WTC11 (cell line): ENCODE data around the gene CHKA. TPM values are rescaled to one million over a fixed set of nuclear protein-coding genes. Genes with fewer than 3 reads are reported as not detected.

Source experiments
- ATAC-seq: fragments of 200-7000 bp; cut with Tn5 transposase; 2 replicates; pipeline ENCODE4 v1.10.0; 2021; ENCODE audit warnings: mild to moderate bottlenecking, moderate library complexity
- CTCF ChIA-PET: fragments of 300-600 bp; sonication (Branson Sonifier 250); formaldehyde crosslinking; loops from one replicate; lab custom pipeline; 2021; ENCODE audit warnings: antibody characterized with exemption; lab: Charles Lee
- POLR2A ChIA-PET: fragments of 350-600 bp; sonication (Branson Sonifier 250); formaldehyde crosslinking; loops from one replicate; lab custom pipeline; 2021; ENCODE audit warnings: antibody characterized with exemption; lab: Charles Lee
- DNase-seq: peaks from one replicate; pipeline ENCODE4 v3.0.0; 2021; ENCODE audit warnings: low spot score
- H3K27ac Mint-ChIP-seq: 2 replicates; pipeline ENCODE4 v1.8.0; 2021; ENCODE audit warnings: mixed read lengths
- H3K27me3 Mint-ChIP-seq: 2 replicates; pipeline ENCODE4 v1.8.0; 2021; ENCODE audit warnings: low read depth, mild to moderate bottlenecking, moderate library complexity, mixed read lengths
- H3K36me3 Mint-ChIP-seq: 2 replicates; pipeline ENCODE4 v1.8.0; 2021; ENCODE audit warnings: mixed read lengths
- H3K4me1 Mint-ChIP-seq: 2 replicates; pipeline ENCODE4 v1.8.0; 2022; ENCODE audit warnings: mixed read lengths
- H3K4me3 Mint-ChIP-seq: 2 replicates; pipeline ENCODE4 v1.8.0; 2021; ENCODE audit warnings: mild to moderate bottlenecking, moderate library complexity, mixed read lengths
- H3K9me3 Mint-ChIP-seq: 2 replicates; pipeline ENCODE4 v1.8.0; 2021; ENCODE audit warnings: mixed read lengths
- ATF1 ChIP-seq: sonication (generic); formaldehyde crosslinking; IDR thresholded peaks from 2 replicates; pipeline ENCODE4 v1.8.1; 2023; ENCODE audit warnings: mild to moderate bottlenecking, moderate library complexity, missing genetic modification reagents
- ATF2 ChIP-seq: sonication (generic); formaldehyde crosslinking; IDR thresholded peaks from 2 replicates; pipeline ENCODE4 v1.8.1; 2022; ENCODE audit warnings: low read depth, missing genetic modification reagents, borderline replicate concordance
- CREM ChIP-seq: sonication (generic); formaldehyde crosslinking; IDR thresholded peaks from 2 replicates; pipeline ENCODE4 v1.8.1; 2022; ENCODE audit warnings: mild to moderate bottlenecking, missing genetic modification reagents, moderate library complexity
- CTCF ChIP-seq: fragments of 200-600 bp; IDR thresholded peaks from 2 replicates; pipeline ENCODE4 v1.8.0; 2022; ENCODE audit warnings: antibody characterized with exemption
- E2F5 ChIP-seq: sonication (generic); formaldehyde crosslinking; IDR thresholded peaks from 2 replicates; pipeline ENCODE4 v1.8.1; 2022; ENCODE audit warnings: mild to moderate bottlenecking, moderate library complexity, missing genetic modification reagents
- ELF4 ChIP-seq: sonication (generic); formaldehyde crosslinking; IDR thresholded peaks from 2 replicates; pipeline ENCODE4 v1.8.1; 2022; ENCODE audit warnings: low read depth, mild to moderate bottlenecking, moderate library complexity, missing genetic modification reagents
- FOXP1 ChIP-seq: sonication (generic); formaldehyde crosslinking; IDR thresholded peaks from 2 replicates; pipeline ENCODE4 v1.8.0; 2022; ENCODE audit warnings: missing genetic modification reagents, mild to moderate bottlenecking, moderate library complexity, borderline replicate concordance
- GRHL2 ChIP-seq: fragments of 250-450 bp; sonication (Bioruptor Pico); IDR thresholded peaks from 2 replicates; pipeline ENCODE4 v1.8.0; 2022; ENCODE audit warnings: mild to moderate bottlenecking, moderate library complexity; ENCODE audit not compliant: insufficient replicate concordance, severe bottlenecking
- JUN ChIP-seq: sonication (generic); formaldehyde crosslinking; IDR thresholded peaks from 2 replicates; pipeline ENCODE4 v1.8.0; 2023; ENCODE audit warnings: mild to moderate bottlenecking, missing genetic modification reagents
- MXD4 ChIP-seq: fragments of 250-450 bp; sonication (Bioruptor Pico); IDR thresholded peaks from 2 replicates; pipeline ENCODE4 v1.8.0; 2021; ENCODE audit warnings: mild to moderate bottlenecking, moderate library complexity, borderline replicate concordance
- MYBL2 ChIP-seq: sonication (generic); formaldehyde crosslinking; IDR thresholded peaks from 2 replicates; pipeline ENCODE4 v1.8.1; 2023; ENCODE audit warnings: mild to moderate bottlenecking, moderate library complexity, missing genetic modification reagents
- NR3C1 ChIP-seq: sonication (generic); formaldehyde crosslinking; conservative IDR thresholded peaks from 2 replicates; pipeline ENCODE4 v1.8.1; 2023; ENCODE audit warnings: low read depth, mild to moderate bottlenecking, missing genetic modification reagents
- RELA ChIP-seq: sonication (generic); formaldehyde crosslinking; IDR thresholded peaks from 2 replicates; pipeline ENCODE4 v1.8.1; 2022; ENCODE audit warnings: missing genetic modification reagents, mild to moderate bottlenecking, borderline replicate concordance
- SOX15 ChIP-seq: fragments of 250-450 bp; sonication (Bioruptor Pico); IDR thresholded peaks from 2 replicates; pipeline ENCODE4 v1.9.0; 2021; ENCODE audit warnings: mild to moderate bottlenecking
- SP1 ChIP-seq: sonication (generic); formaldehyde crosslinking; conservative IDR thresholded peaks from 2 replicates; pipeline ENCODE4 v1.8.1; 2022; ENCODE audit warnings: missing genetic modification reagents
- TEAD1 ChIP-seq: sonication (generic); formaldehyde crosslinking; IDR thresholded peaks from 2 replicates; pipeline ENCODE4 v1.8.0; 2022; ENCODE audit warnings: mild to moderate bottlenecking, missing genetic modification reagents
- TP53 ChIP-seq: sonication (generic); formaldehyde crosslinking; IDR thresholded peaks from 2 replicates; pipeline ENCODE4 v1.8.1; 2023; ENCODE audit warnings: mild to moderate bottlenecking, missing genetic modification reagents
- USF1 ChIP-seq: sonication (generic); formaldehyde crosslinking; IDR thresholded peaks from 2 replicates; pipeline ENCODE4 v1.8.0; 2022; ENCODE audit warnings: mild to moderate bottlenecking, missing genetic modification reagents
- ZNF219 ChIP-seq: sonication (generic); formaldehyde crosslinking; IDR thresholded peaks from 2 replicates; pipeline ENCODE4 v1.8.0; 2023; ENCODE audit warnings: missing genetic modification reagents, mild to moderate bottlenecking, borderline replicate concordance
- ZNF232 ChIP-seq: sonication (generic); formaldehyde crosslinking; IDR thresholded peaks from 2 replicates; pipeline ENCODE4 v1.8.0; 2022; ENCODE audit warnings: mild to moderate bottlenecking, missing genetic modification reagents
- ZNF396 ChIP-seq: fragments of 250-450 bp; sonication (Bioruptor Pico); IDR thresholded peaks from 2 replicates; pipeline ENCODE4 v1.8.0; 2021; ENCODE audit warnings: mild to moderate bottlenecking, moderate library complexity, borderline replicate concordance
- ZNF512 ChIP-seq: sonication (generic); formaldehyde crosslinking; IDR thresholded peaks from 2 replicates; pipeline ENCODE4 v1.8.1; 2022; ENCODE audit warnings: missing genetic modification reagents, borderline replicate concordance
- ZNF671 ChIP-seq: fragments of 250-450 bp; sonication (Bioruptor Pico); IDR thresholded peaks from 2 replicates; pipeline ENCODE4 v1.8.0; 2021; ENCODE audit warnings: mild to moderate bottlenecking
- total RNA-seq: library from RNA; stranded (reverse); gene quantifications from 3 replicates; pipeline ENCODE4 v1.2.3, GENCODE V29; 2021
- TF ChIP-seq, protein P1 (sequence below): fragments of 250-450 bp; sonication (Bioruptor Pico); IDR thresholded peaks from 2 replicates; pipeline ENCODE4 v1.9.0; 2021; ENCODE audit warnings: moderate library complexity, mild to moderate bottlenecking, inconsistent platforms, borderline replicate concordance
- TF ChIP-seq, protein P2 (sequence below): sonication (generic); formaldehyde crosslinking; IDR thresholded peaks from 2 replicates; pipeline ENCODE4 v1.8.0; 2023; ENCODE audit warnings: missing genetic modification reagents
- TF ChIP-seq, protein P3 (sequence below): sonication (generic); formaldehyde crosslinking; IDR thresholded peaks from 2 replicates; pipeline ENCODE4 v1.8.1; 2023; ENCODE audit warnings: mild to moderate bottlenecking, missing genetic modification reagents

CHKA gene
- total RNA-seq, 1 experiment from 2014 or later, result 76.1 TPM

DNA sequence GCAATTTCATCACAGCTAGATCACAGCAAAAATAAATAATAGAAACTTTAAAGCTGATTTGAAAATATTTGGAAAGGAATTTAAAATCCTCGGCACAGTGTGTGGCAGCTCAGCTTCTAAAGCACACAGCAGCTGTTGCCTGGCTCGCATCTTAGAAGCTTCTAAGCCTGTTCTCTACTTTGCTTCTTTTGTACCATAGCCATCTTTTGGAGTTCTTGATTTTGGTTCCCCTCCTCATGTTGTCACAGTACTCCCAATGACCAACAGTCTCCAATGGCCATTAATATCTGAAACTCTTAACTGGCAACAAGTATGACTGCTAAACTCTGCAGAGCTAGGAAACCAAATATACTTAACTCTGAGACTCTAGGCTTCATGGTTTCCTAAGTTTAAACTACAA is 28.8 kb downstream of the CHKA start:
- Mint-ChIP-seq H3K4me1 (peaks cover 12% of the 10 kb centered on the region), H3K9me3 (no peaks in the 10 kb centered on the region), H3K27ac (no peak overlapping the region), H3K4me3 (no peak overlapping the region), H3K27me3 (no peaks in the 10 kb centered on the region), H3K36me3 (peaks cover 4% of the 10 kb centered on the region; the same call in 1 of the 2 replicates)
- ATAC-seq, result no peak
- POLR2A ChIA-PET, result no interaction called here
- CTCF ChIA-PET, result interaction anchor here (1.0 kb wide), 1 partner anchor 114 kb away, joined by 3 read pairs; no protein-coding TSS in a partner anchor
- no peak for DNase-seq
- no peak for TF ChIP-seq TEAD1
- TF ChIP-seq MXD4 (CRISPR knock-in tag), result no peak
- TF ChIP-seq ZNF512 (CRISPR knock-in tag), result no peak
- TF ChIP-seq USF1 (CRISPR knock-in tag), result no peak
- TF ChIP-seq FOXP1, result no peak
- no peak for TF ChIP-seq SP1 (CRISPR knock-in tag)
- TF ChIP-seq ZNF232 (CRISPR knock-in tag), result no peak
- TF ChIP-seq E2F5 (CRISPR knock-in tag), result no peak
- TF ChIP-seq CREM (CRISPR knock-in tag), result no peak
- TF ChIP-seq RELA, result no peak
- no peak for TF ChIP-seq JUN (CRISPR knock-in tag)
- TF ChIP-seq, protein P1, sequence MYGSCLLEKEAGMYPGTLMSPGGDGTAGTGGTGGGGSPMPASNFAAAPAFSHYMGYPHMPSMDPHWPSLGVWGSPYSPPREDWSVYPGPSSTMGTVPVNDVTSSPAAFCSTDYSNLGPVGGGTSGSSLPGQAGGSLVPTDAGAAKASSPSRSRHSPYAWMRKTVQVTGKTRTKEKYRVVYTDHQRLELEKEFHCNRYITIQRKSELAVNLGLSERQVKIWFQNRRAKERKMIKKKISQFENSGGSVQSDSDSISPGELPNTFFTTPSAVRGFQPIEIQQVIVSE (CRISPR knock-in tag), result no peak
- TF ChIP-seq MYBL2, result no peak
- TF ChIP-seq ZNF396, result no peak
- TF ChIP-seq ATF1 (CRISPR knock-in tag), result no peak
- TF ChIP-seq NR3C1 (CRISPR knock-in tag), result no peak
- TF ChIP-seq, protein P2, sequence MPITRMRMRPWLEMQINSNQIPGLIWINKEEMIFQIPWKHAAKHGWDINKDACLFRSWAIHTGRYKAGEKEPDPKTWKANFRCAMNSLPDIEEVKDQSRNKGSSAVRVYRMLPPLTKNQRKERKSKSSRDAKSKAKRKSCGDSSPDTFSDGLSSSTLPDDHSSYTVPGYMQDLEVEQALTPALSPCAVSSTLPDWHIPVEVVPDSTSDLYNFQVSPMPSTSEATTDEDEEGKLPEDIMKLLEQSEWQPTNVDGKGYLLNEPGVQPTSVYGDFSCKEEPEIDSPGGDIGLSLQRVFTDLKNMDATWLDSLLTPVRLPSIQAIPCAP (CRISPR knock-in tag), result no peak
- TF ChIP-seq, protein P3, sequence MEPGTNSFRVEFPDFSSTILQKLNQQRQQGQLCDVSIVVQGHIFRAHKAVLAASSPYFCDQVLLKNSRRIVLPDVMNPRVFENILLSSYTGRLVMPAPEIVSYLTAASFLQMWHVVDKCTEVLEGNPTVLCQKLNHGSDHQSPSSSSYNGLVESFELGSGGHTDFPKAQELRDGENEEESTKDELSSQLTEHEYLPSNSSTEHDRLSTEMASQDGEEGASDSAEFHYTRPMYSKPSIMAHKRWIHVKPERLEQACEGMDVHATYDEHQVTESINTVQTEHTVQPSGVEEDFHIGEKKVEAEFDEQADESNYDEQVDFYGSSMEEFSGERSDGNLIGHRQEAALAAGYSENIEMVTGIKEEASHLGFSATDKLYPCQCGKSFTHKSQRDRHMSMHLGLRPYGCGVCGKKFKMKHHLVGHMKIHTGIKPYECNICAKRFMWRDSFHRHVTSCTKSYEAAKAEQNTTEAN (CRISPR knock-in tag), result no peak
- TF ChIP-seq ZNF671 (CRISPR knock-in tag), result no peak

GRCh38 chr11:68090706-68091105 is 30.5 kb downstream of the CHKA start:
- Mint-ChIP-seq H3K36me3 (peaks cover 2% of the 10 kb centered on the region; the same call in 1 of the 2 replicates), H3K27ac (peak overlapping the region; percentile 34), H3K9me3 (no peaks in the 10 kb centered on the region), H3K27me3 (no peaks in the 10 kb centered on the region), H3K4me1 (peaks cover 12% of the 10 kb centered on the region), H3K4me3 (no peak overlapping the region)
- CTCF ChIA-PET, result no interaction called here
- DNase-seq, result no peak
- no peak for ATAC-seq
- POLR2A ChIA-PET, result no interaction called here
- TF ChIP-seq, protein P2 (CRISPR knock-in tag), result no peak
- TF ChIP-seq ZNF232 (CRISPR knock-in tag) (no peak), CTCF (no peak), NR3C1 (CRISPR knock-in tag) (no peak), TP53 (no peak), ZNF219 (CRISPR knock-in tag) (no peak), SOX15 (CRISPR knock-in tag) (no peak), GRHL2 (CRISPR knock-in tag) (no peak), ELF4 (no peak), ATF2 (CRISPR knock-in tag) (no peak), MYBL2 (no peak)
